Adrenal gland (tissue), 12 donors: ENCODE results near the gene ARRB2. TPM values are rescaled to one million over a fixed set of nuclear protein-coding genes. Genes with fewer than 3 reads are reported as not detected.

Source experiments
- DNase-seq, 7 donors: peaks; one replicate each; pipeline ENCODE4 v3.0.0-alpha.2; 2019 to 2020
- H3K27ac ChIP-seq, 5 donors: fragments of 200-600 bp; sonication (generic) in 4 of 5; 1 replicate in 3 of 5; 2 replicates in 2 of 5; pipeline versions ENCODE4 v1.5.1 to v1.8.0; 2016 to 2020; ENCODE audit warnings: mild to moderate bottlenecking in 1 of 5
- H3K27me3 ChIP-seq: fragments of 200-600 bp; 2 replicates; pipeline ENCODE4 v1.8.0; 2021
- H3K36me3 ChIP-seq, 2 donors: fragments of 200-600 bp; replicated peaks in 1 of 2; 1 replicate in 1 of 2; 2 replicates in 1 of 2; pipeline versions ENCODE4 v1.5.1 to v1.8.0; 2018 to 2022
- H3K4me1 ChIP-seq, 2 donors: fragments of 200-600 bp; replicated peaks in 1 of 2; 1 replicate in 1 of 2; 2 replicates in 1 of 2; pipeline versions ENCODE4 v1.5.1 to v1.8.0; 2018 to 2021
- H3K4me3 ChIP-seq, 4 donors: fragments of 200-600 bp; sonication (generic) in 3 of 4; one replicate each; pipeline ENCODE4 v1.5.1; 2016 to 2018
- H3K9me3 ChIP-seq, 3 donors: fragments of 200-600 bp; sonication (generic) in 1 of 3; replicated peaks in 1 of 3; 1 replicate in 2 of 3; 2 replicates in 1 of 3; pipeline versions ENCODE4 v1.5.1 to v1.8.0; 2016 to 2021
- CTCF ChIP-seq, 6 experiments: fragments of 450-650 bp in 4 of 6; fragments of 200-600 bp in 2 of 6; sonication (generic) in 1 of 6; IDR thresholded peaks; 1 replicate in 5 of 6; 2 replicates in 1 of 6; pipeline versions ENCODE4 v1.5.1 to v1.8.0; 2016 to 2021; ENCODE audit warnings: antibody characterized with exemption in 6 of 6, mild to moderate bottlenecking in 2 of 6, moderate library complexity in 1 of 6
- POLR2A ChIP-seq, 2 donors: fragments of 450-650 bp; IDR thresholded peaks; one replicate each; pipeline ENCODE4 v1.6.1; 2017; ENCODE audit warnings: antibody characterized with exemption in 2 of 2, mild to moderate bottlenecking in 2 of 2, moderate library complexity in 1 of 2
- WGBS, 4 donors: extraction: QIAGEN DNeasy Blood & Tissue Kit in 2 of 4; methylation state at CpG; one replicate each; pipeline versions ENCODE4 v1.1.5 to v1.1.7; 2013 to 2017; 5-methylcytosine and 5-hydroxymethylcytosine counted together
- intact Hi-C, 2 donors: fragments of 100-400 bp; cut with DNase I; formaldehyde crosslinking; loops; one replicate each; pipeline versions ENCODE4 v1.14.1 to v1.15.0; 2022 to 2023
- polyA plus RNA-seq, 3 donors: library from polyadenylated mRNA; stranded (reverse); fragments of 200-250 nt in 2 of 3; fragments of 350-450 nt in 1 of 3; fragmentation: Illumina TruSeq in 1 of 3; extraction: RNeasy Lipid Tissue Mini Kit (QIAGEN cat#74804) in 1 of 3; gene quantifications; one replicate each; pipeline ENCODE4 v1.2.3, GENCODE V29; 2013 to 2014
- total RNA-seq, 9 donors: library from RNA; depleted of rRNA in 4 of 9; stranded (reverse); fragments of >200 nt in 4 of 9; fragments of 120-200 nt in 1 of 9; fragmentation: NEBNext Ultra II Directional in 1 of 9; extraction: Animal tissue kit (Norgen Biotek cat#: 25700) in 1 of 9; gene quantifications; one replicate each; pipeline versions ENCODE4 v1.1.0 to v1.2.4, GENCODE V29; 2013 to 2023
- donor health status: healthy with polysubstance abuse.
- donor health status: Bipolar disorder and iron deficiency.
- donor health status: DM: yes; HTN: yes; CAD: no.
- donor health status: DM: no; HTN: no; CAD: no.
- donor health status: DM: no; HTN: no; CAD: no.
- donor health status: DM: yes; HTN: yes; CAD: no.

ARRB2 gene
- total and polyA plus RNA-seq, 12 donors = 14.6 to 130 (median 60.0) TPM

- 94 to 96% (median 95%) methylated on average over 4 to 8 of the region's 8 CpGs for WGBS, 4 donors
- DNase-seq = no peak
- peaks cover 6 to 13% of the 10 kb centered on the region in 2 donors for H3K4me1 ChIP-seq
- H3K4me3 ChIP-seq = no peak overlapping the region
- intact Hi-C loops = no loop called here
- TF ChIP-seq POLR2A (IDR thresholded peaks at IDR 0.05) (no peak), CTCF (IDR thresholded peaks at IDR 0.05) (no peak)
- peaks cover 6% of the 10 kb centered on the region for H3K27me3 ChIP-seq
- H3K9me3 ChIP-seq = no peaks in the 10 kb centered on the region
- H3K36me3 ChIP-seq = no peaks in the 10 kb centered on the region
- no peak overlapping the region for H3K27ac ChIP-seq
Measured at GRCh38 chr17:4740584-4740983, 30.2 kb downstream of the ARRB2 start.

GRCh38 chr17:4741544-4741943 is 31.1 kb downstream of the ARRB2 start:
- no peaks in the 10 kb centered on the region for H3K36me3 ChIP-seq
- DNase-seq = no peak
- peaks cover 6% of the 10 kb centered on the region for H3K27me3 ChIP-seq
- intact Hi-C loops = no loop called here
- no peaks in the 10 kb centered on the region for H3K9me3 ChIP-seq
- no peak overlapping the region for H3K27ac ChIP-seq
- 94 to 100% (median 96%) methylated on average over 3 to 8 of the region's 8 CpGs for WGBS, 4 donors
- H3K4me1 ChIP-seq = peaks cover 6 to 13% of the 10 kb centered on the region in 2 donors
- no peak overlapping the region for H3K4me3 ChIP-seq
- TF ChIP-seq POLR2A (IDR thresholded peaks at IDR 0.05) = no peak

GRCh38 chr17:4742133-4742532 is 31.7 kb downstream of the ARRB2 start:
- DNase-seq = no peak
- 69 to 86% (median 77%) methylated on average over 8 to 9 of the region's 9 CpGs for WGBS, 4 donors
- peaks cover 6% of the 10 kb centered on the region for H3K27me3 ChIP-seq
- H3K27ac ChIP-seq = no peak overlapping the region
- peaks cover 6 to 13% of the 10 kb centered on the region in 2 donors for H3K4me1 ChIP-seq
- no peaks in the 10 kb centered on the region for H3K36me3 ChIP-seq
- intact Hi-C loops = no loop called here
- H3K4me3 ChIP-seq = no peak overlapping the region
- H3K9me3 ChIP-seq = no peaks in the 10 kb centered on the region
- no peak for TF ChIP-seq CTCF (IDR thresholded peaks at IDR 0.05)
- no peak for TF ChIP-seq POLR2A (IDR thresholded peaks at IDR 0.05)

- TF ChIP-seq CTCF (IDR thresholded peaks at IDR 0.05) = no peak
- TF ChIP-seq POLR2A (IDR thresholded peaks at IDR 0.05) = no peak
- intact Hi-C loops = no loop called here
- peaks cover 6% of the 10 kb centered on the region for H3K27me3 ChIP-seq
- no peaks in the 10 kb centered on the region for H3K36me3 ChIP-seq
- H3K4me3 ChIP-seq = no peak overlapping the region
- H3K9me3 ChIP-seq = no peaks in the 10 kb centered on the region
- WGBS, 4 donors = 76 to 84% (median 80%) methylated on average over 10 of the region's 10 CpGs
- H3K4me1 ChIP-seq = peaks cover 6 to 13% of the 10 kb centered on the region in 2 donors
- no peak overlapping the region for H3K27ac ChIP-seq
- DNase-seq = no peak
Measured at GRCh38 chr17:4742629-4743028, 32.2 kb downstream of the ARRB2 start.

- no peak overlapping the region for H3K27ac ChIP-seq
- no peak for DNase-seq
- H3K27me3 ChIP-seq = peaks cover 6% of the 10 kb centered on the region
- WGBS, 4 donors = 88 to 96% (median 93%) methylated on average over 8 of the region's 8 CpGs
- intact Hi-C loops = no loop called here
- H3K4me1 ChIP-seq = peaks cover 6 to 9% of the 10 kb centered on the region in 2 donors
- no peak overlapping the region for H3K4me3 ChIP-seq
- no peaks in the 10 kb centered on the region for H3K9me3 ChIP-seq
- TF ChIP-seq POLR2A (IDR thresholded peaks at IDR 0.05) = no peak
- TF ChIP-seq CTCF (IDR thresholded peaks at IDR 0.05) = no peak
- H3K36me3 ChIP-seq = no peaks in the 10 kb centered on the region
Measured at GRCh38 chr17:4743216-4743615, 32.8 kb downstream of the ARRB2 start.
